GM10266 (cell line): ENCODE measurements around the gene EIF3J.

Source experiments
- DNase-seq: peaks from one replicate; pipeline ENCODE4 v3.0.0; 2012; ENCODE audit errors: extremely low spot score
- CTCF ChIP-seq: IDR thresholded peaks from 2 replicates; pipeline ENCODE4 v1.5.1; 2012; ENCODE audit warnings: mild to moderate bottlenecking, low read depth; ENCODE audit not compliant: control insufficient read depth, insufficient read depth; ENCODE audit errors: missing control alignments

Gene EIF3J

GRCh38 chr15:44598066-44598465 lies 61.1 kb downstream of the EIF3J start:
- TF ChIP-seq CTCF, result no peak
- no peak for DNase-seq

GRCh38 chr15:44598892-44599291 lies 61.9 kb downstream of the EIF3J start:
- TF ChIP-seq CTCF, result no peak
- no peak for DNase-seq

GRCh38 chr15:44603126-44603525 lies 66.2 kb downstream of the EIF3J start:
- no peak for DNase-seq
- no peak for TF ChIP-seq CTCF

- no peak for TF ChIP-seq CTCF
Measured at GRCh38 chr15:44606740-44607139, 69.8 kb downstream of the EIF3J start.

More at GRCh38 chr15:44606740-44607139, 69.8 kb downstream of the EIF3J start:
- DNase-seq, result no peak
